HFF-Myc (cell line): ENCODE measurements around the gene SLC25A48.

Experiments used
- DNase-seq: peaks from one replicate; pipeline ENCODE4 v3.0.0-alpha.2; 2011; ENCODE audit warnings: low read depth; ENCODE audit errors: extremely low read depth
- H3K4me3 ChIP-seq: replicated peaks from 2 replicates; pipeline ENCODE4 v1.5.1; 2011; ENCODE audit warnings: low read depth, mild to moderate bottlenecking, control low read depth, low read length
- TF ChIP-seq, protein P1 (sequence below): IDR thresholded peaks from 2 replicates; pipeline ENCODE4 v1.5.1; 2012; ENCODE audit warnings: mild to moderate bottlenecking, low read depth, low read length, control low read depth; ENCODE audit errors: missing control alignments

The SLC25A48 gene

DNA sequence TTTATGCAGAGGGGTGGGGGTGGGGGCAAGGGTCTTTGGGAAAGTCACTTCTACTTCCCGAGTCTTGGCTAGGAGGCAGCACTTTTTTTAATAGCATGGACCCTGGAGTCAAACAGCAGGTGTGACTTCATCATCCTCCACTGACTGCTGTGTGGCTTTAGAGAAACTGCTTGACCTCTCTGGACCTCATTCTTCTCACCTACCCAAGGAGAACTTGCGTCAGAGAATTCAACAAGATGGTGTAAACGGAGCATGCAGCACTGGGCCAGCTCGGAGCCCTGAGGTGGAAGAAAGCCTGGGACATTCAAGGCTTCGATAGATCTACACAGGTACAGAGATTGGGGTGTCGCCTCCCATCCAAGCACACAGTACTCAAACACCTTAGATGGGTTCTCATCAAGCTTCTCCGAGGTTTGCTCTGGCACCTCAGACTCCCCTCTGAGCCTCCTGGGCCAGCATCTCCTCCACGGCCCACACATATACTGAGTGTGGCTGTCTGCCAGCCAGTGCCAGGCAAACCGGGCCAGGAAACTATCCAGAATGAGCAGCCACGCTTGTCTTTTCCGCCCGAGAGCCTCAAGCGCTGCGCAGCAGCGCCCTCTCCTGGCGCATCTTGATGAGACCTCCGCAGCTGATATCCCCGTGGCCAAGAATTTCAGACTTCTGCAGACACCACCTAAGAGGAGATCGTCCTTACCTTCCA is 4.6 kb upstream of the SLC25A48 start:
- DNase-seq = peak; percentile 15
- no peak overlapping the region for H3K4me3 ChIP-seq
- TF ChIP-seq, protein P1, sequence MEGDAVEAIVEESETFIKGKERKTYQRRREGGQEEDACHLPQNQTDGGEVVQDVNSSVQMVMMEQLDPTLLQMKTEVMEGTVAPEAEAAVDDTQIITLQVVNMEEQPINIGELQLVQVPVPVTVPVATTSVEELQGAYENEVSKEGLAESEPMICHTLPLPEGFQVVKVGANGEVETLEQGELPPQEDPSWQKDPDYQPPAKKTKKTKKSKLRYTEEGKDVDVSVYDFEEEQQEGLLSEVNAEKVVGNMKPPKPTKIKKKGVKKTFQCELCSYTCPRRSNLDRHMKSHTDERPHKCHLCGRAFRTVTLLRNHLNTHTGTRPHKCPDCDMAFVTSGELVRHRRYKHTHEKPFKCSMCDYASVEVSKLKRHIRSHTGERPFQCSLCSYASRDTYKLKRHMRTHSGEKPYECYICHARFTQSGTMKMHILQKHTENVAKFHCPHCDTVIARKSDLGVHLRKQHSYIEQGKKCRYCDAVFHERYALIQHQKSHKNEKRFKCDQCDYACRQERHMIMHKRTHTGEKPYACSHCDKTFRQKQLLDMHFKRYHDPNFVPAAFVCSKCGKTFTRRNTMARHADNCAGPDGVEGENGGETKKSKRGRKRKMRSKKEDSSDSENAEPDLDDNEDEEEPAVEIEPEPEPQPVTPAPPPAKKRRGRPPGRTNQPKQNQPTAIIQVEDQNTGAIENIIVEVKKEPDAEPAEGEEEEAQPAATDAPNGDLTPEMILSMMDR = peak; percentile 92

DNA sequence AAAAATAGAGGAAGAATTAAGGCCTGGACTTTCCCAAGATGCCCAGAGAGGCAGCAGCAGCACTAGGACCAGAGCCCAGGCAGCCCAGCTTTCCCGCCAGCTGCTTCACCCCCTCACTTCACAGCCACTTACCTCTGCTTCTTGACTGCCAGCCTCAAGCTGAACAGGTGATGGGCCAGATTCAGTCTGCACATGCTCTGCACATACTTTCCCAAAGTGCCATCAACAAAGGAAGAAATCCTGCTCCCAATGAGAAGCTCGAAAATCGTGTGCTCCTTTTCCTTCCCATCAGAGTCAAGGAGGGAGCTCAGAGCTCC is 4.1 kb upstream of the SLC25A48 start:
- no peak overlapping the region for H3K4me3 ChIP-seq
- DNase-seq = no peak
- TF ChIP-seq, protein P1 = no peak

DNA sequence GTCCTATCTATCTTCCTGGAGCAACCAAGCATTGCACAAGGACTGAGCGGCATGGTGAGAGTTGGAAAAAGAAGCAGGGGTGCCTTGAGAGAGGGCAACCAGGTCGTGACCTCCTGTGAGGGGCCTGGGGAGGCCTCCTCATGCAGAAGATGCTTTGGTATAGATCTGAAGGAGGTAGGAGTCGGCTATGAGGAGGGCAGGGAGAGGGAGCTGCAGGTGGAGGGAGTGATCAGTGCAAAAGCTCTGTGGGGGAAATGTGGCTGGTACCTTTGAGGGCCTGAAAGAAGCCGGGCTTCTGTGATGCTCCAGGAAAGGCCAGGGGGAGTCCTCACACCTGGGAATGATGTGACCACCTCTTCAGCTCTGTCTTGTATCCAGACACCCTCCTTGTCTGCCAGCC is 3.6 kb upstream of the SLC25A48 start:
- DNase-seq = no peak
- H3K4me3 ChIP-seq = no peak overlapping the region
- TF ChIP-seq, protein P1 = no peak

DNA sequence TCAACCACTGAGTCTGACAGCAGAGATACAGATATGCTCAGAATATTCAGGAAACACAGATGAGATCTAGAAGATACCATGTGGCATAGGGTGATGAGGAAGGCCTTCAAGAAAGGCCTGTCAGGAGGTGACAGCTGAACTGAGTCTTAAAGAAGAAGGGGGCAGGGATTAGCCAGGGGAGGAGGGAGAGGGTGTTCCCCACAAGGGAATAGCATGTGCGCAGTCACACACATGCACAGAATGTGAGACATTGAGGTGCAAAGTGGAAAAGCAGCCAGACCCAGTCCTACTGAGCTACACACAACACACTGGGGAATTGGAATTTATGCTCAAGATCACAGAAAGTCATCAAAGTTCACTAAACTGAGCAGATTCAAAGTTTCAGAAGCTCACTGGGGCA is 3.0 kb upstream of the SLC25A48 start:
- TF ChIP-seq, protein P1 = no peak
- no peak for DNase-seq
- no peak overlapping the region for H3K4me3 ChIP-seq

DNA sequence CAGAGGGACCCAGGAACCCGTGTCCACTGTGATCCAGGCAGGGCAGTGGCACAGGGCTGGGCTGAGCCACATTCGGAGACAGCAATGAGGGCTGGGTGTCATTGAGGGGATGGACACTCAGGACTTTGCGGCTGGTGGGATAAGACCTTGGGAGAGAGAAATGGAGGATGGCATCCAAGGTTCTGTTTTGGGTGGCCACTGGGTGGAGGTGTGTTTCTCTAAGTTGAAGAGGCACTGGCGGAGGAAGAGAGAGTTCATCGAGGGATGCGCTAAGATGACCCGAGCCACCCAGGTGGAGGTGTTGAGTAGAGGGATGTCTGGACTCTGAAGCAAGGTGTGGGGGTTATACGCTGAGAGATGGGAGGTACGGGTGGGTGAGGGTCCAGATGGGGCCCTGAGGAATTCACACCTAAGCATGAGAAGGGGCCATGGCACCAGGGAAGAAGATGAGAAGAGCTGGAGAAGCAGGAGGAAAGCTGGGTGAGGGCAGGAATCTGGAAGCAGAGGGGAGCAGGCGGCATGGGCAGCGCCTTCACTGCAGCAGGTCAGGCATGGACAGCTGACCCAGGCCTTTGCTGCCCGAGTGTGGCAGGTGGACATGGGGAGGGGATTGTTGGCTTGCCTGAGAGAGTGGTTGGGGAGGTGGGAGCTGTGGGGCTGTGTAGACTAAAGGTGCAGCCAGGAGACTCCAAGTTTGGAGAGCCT is 2.5 kb upstream of the SLC25A48 start:
- TF ChIP-seq, protein P1 = no peak
- H3K4me3 ChIP-seq = no peak overlapping the region
- DNase-seq = no peak

DNA sequence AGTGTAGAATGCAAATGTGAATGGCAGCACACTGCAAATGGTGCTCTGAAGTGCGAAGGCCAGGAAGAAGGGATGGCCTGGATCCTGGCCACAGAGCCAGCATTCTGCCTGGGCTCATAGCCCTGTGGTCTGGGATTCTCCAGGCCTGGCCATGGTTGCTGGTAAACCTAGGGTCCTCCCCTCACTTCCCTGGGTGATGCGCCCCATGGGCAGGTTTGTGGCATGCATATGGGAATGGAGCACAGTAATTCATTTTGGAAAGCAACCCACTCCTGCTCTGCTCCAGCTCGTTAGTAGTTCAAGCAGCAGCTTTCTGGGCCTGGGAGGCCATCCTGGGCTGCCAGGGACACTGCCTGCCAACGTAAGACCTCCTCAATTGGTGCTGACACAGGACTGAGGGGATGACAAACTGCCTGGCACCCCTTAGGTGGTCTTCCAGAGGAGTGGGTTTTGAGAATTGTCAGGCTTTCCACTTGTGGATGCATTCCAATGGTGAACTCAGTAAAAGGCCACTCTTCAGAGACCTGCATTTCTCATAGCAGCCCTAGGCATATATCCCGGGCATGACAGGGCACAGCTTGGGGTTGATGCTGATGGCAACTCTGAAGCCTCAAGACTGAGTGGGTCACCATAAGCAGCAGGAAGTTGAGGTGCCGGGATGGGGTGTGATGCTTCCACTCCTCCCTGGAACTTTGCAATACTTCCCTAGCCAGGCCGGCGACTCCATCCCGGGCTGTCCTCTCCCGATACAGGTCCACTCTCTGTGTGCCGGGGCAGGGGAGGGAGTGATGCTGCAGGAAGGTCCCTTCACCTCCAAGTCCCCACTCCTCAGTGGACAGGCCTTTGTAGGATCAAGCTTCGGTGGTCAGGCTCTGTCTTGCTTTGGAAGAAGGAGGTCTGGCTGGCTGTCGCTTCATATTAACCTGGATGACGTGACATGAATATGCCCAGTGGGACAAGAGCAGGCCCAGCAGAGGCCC is 1.2 kb upstream of the SLC25A48 start:
- no peak for DNase-seq
- H3K4me3 ChIP-seq = no peak overlapping the region
- TF ChIP-seq, protein P1 = no peak
